PC-9 (cell line): Measurements from ENCODE around the gene PER1. TPM values are rescaled to one million over a fixed set of nuclear protein-coding genes. Genes with fewer than 3 reads are reported as not detected.

Source experiments
- BruUV-seq: library from RNA; stranded (reverse); fragments of 400-500 nt; replicated peaks from 2 replicates; lab custom pipeline; 2021; lab: Mats Ljungman, UMichigan
- CTCF ChIA-PET: fragments of 300-600 bp; sonication (Branson Sonifier 250); formaldehyde crosslinking; loops from one replicate; lab custom pipeline; 2022; ENCODE audit warnings: antibody characterized with exemption; lab: Charles Lee
- POLR2A ChIA-PET: fragments of 300-600 bp; sonication (Branson Sonifier 250); formaldehyde crosslinking; loops from one replicate; lab custom pipeline; 2022; ENCODE audit warnings: antibody characterized with exemption; ENCODE audit not compliant: unreplicated experiment; lab: Charles Lee
- DNase-seq, 2 experiments: peaks; one replicate each; pipeline versions ENCODE4 v3.0.0 to v3.0.0-alpha.2; 2015 to 2022; ENCODE audit warnings: mixed read lengths in 1 of 2
- H2AFZ ChIP-seq: fragments of 200-600 bp; sonication (generic); 2 replicates; pipeline ENCODE4 v1.8.1; 2017; ENCODE audit warnings: antibody characterized with exemption
- H3F3A ChIP-seq: fragments of 200-600 bp; sonication (generic); 2 replicates; pipeline ENCODE4 v1.8.1; 2017; ENCODE audit warnings: antibody characterized with exemption, mild to moderate bottlenecking, low read depth; ENCODE audit not compliant: insufficient read depth
- H3K27ac ChIP-seq: fragments of 200-600 bp; sonication (generic); 2 replicates; pipeline ENCODE4 v1.6.1; 2016; ENCODE audit warnings: mixed run types
- H3K27me3 ChIP-seq: fragments of 200-600 bp; sonication (generic); 2 replicates; pipeline ENCODE4 v1.6.1; 2016; ENCODE audit warnings: low read depth, mixed run types; ENCODE audit not compliant: insufficient read depth
- H3K36me3 ChIP-seq: fragments of 200-600 bp; sonication (generic); 2 replicates; pipeline ENCODE4 v1.6.1; 2016; ENCODE audit warnings: low read depth, mixed run types
- H3K4me1 ChIP-seq: fragments of 200-600 bp; sonication (generic); replicated peaks from 2 replicates; pipeline ENCODE4 v1.6.1; 2016; ENCODE audit warnings: mixed run types; ENCODE audit not compliant: insufficient read depth
- H3K4me2 ChIP-seq: fragments of 200-600 bp; sonication (generic); 2 replicates; pipeline ENCODE4 v1.6.1; 2017; ENCODE audit warnings: mixed run types
- H3K4me3 ChIP-seq: fragments of 200-600 bp; sonication (generic); 2 replicates; pipeline ENCODE4 v1.6.1; 2016; ENCODE audit warnings: mixed run types
- H3K79me2 ChIP-seq: fragments of 200-600 bp; sonication (generic); 2 replicates; pipeline ENCODE4 v1.6.1; 2017; ENCODE audit warnings: low read depth, mixed run types
- H3K9me2 ChIP-seq: fragments of 200-600 bp; sonication (generic); 2 replicates; pipeline ENCODE4 v1.8.1; 2017; ENCODE audit warnings: mild to moderate bottlenecking; ENCODE audit not compliant: insufficient read depth
- H3K9me3 ChIP-seq: fragments of 200-600 bp; sonication (generic); 2 replicates; pipeline ENCODE4 v1.8.1; 2016; ENCODE audit warnings: low read depth; ENCODE audit not compliant: insufficient read depth
- H4K20me1 ChIP-seq: fragments of 200-600 bp; sonication (generic); 2 replicates; pipeline ENCODE4 v1.8.1; 2017; ENCODE audit not compliant: insufficient read depth
- CTCF ChIP-seq: fragments of 200-600 bp; sonication (generic); conservative IDR thresholded peaks from 2 replicates; pipeline ENCODE4 v1.6.1; 2017; ENCODE audit warnings: mixed run types, antibody characterized with exemption, mild to moderate bottlenecking, moderate library complexity
- EZH2 ChIP-seq: fragments of 200-600 bp; sonication (generic); IDR thresholded peaks from 2 replicates; pipeline ENCODE4 v1.8.0; 2017; ENCODE audit warnings: antibody characterized with exemption, low read depth
- intact Hi-C: fragments of 100-400 bp; cut with micrococcal nuclease; formaldehyde crosslinking; loops from one replicate; pipeline ENCODE4 v1.10.0; 2022; ENCODE audit not compliant: unreplicated experiment
- total RNA-seq: library from RNA; stranded (reverse); gene quantifications from 2 replicates; pipeline ENCODE4 v1.2.3, GENCODE V29; 2021

The PER1 gene
- total RNA-seq, 1 experiment from 2014 or later: 60.2 TPM

GRCh38 chr17:8123695-8124349 lies 28.4 kb downstream of the PER1 start, which contains the start of gene HES7:
Gene HES7 (minus strand): TSS chr17:8124106. CDS start chr17:8124084, 22 bp downstream.
- Histone ChIP-seq H3K9me2 (no peaks in the 10 kb centered on the region), H4K20me1 (peaks cover 5% of the 10 kb centered on the region; the same call in 1 of the 2 replicates), H3K4me1 (peaks cover 16% of the 10 kb centered on the region; the same call in 1 of the 2 replicates), H3K79me2 (no peaks in the 10 kb centered on the region), H3K27ac (no peak within 1 kb of the TSS), H3K4me3 (peak within 1 kb of the TSS; percentile 81), H3K9me3 (no peaks in the 10 kb centered on the region), H3K36me3 (no peaks in the 10 kb centered on the region), H3F3A (peaks cover 30% of the 10 kb centered on the region), H3K4me2 (peak within 1 kb of the TSS; percentile 95), H3K27me3 (no peaks in the 10 kb centered on the region), H2AFZ (peak within 1 kb of the TSS; percentile 86)
- BruUV-seq: no TSS peak
- CTCF ChIA-PET: interaction anchor here (0.5 to 0.6 kb wide), 3 partner anchors 66 to 211 kb away, joined by 3 read pairs; partner anchors contain the start of gene BORCS6
- peak in 1 of 2 experiments; percentile 53 for DNase-seq
- POLR2A ChIA-PET: no interaction called here
- TF ChIP-seq EZH2: no peak
- TF ChIP-seq CTCF: no peak
- intact Hi-C loops: no loop called here

- H3K9me3 ChIP-seq: no peaks in the 10 kb centered on the region
- H3K4me2 ChIP-seq: peak overlapping the region; percentile 95
- no peaks in the 10 kb centered on the region for H3K79me2 ChIP-seq
- intact Hi-C loops: loop anchor here (1.0 kb wide), 1 partner anchor 35 kb away; no protein-coding TSS in a partner anchor
- no peaks in the 10 kb centered on the region for H3K9me2 ChIP-seq
- no peaks in the 10 kb centered on the region for H3K36me3 ChIP-seq
- DNase-seq: peak in 1 of 2 experiments; percentile 22
- H3K4me1 ChIP-seq: peaks cover 16% of the 10 kb centered on the region; the same call in 1 of the 2 replicates
- peak overlapping the region; percentile 81 for H3K4me3 ChIP-seq
- CTCF ChIA-PET: interaction anchor here (0.5 to 0.6 kb wide), 2 partner anchors 155 to 210 kb away, joined by 3 read pairs; no protein-coding TSS in a partner anchor
- no peak overlapping the region for H3K27ac ChIP-seq
- BruUV-seq: no TSS peak
- H4K20me1 ChIP-seq: peaks cover 5% of the 10 kb centered on the region; the same call in 1 of the 2 replicates
- H3K27me3 ChIP-seq: no peaks in the 10 kb centered on the region
- POLR2A ChIA-PET: no interaction called here
- peaks cover 35% of the 10 kb centered on the region for H3F3A ChIP-seq
- TF ChIP-seq EZH2: no peak
- TF ChIP-seq CTCF: no peak
- H2AFZ ChIP-seq: peak overlapping the region; percentile 86
These were observed 29.1 kb downstream of the PER1 start for GRCh38 chr17:8122924-8123694.

- Histone ChIP-seq H2AFZ (peak overlapping the region; percentile 86), H3K4me1 (peaks cover 19% of the 10 kb centered on the region), H3K9me3 (no peaks in the 10 kb centered on the region), H3K27ac (no peak overlapping the region), H3K79me2 (no peaks in the 10 kb centered on the region), H3K4me3 (peak overlapping the region; percentile 81), H3K27me3 (no peaks in the 10 kb centered on the region), H4K20me1 (peaks cover 5% of the 10 kb centered on the region; the same call in 1 of the 2 replicates), H3K4me2 (peak overlapping the region; percentile 95), H3F3A (peaks cover 39% of the 10 kb centered on the region), H3K36me3 (no peaks in the 10 kb centered on the region), H3K9me2 (no peaks in the 10 kb centered on the region)
- TF ChIP-seq CTCF: no peak
- TF ChIP-seq EZH2: no peak
- no TSS peak for BruUV-seq
- CTCF ChIA-PET: interaction anchor here (0.6 to 0.7 kb wide), 2 partner anchors 49 to 287 kb away, joined by 3 read pairs; no protein-coding TSS in a partner anchor
- intact Hi-C loops: loop anchor here (1.0 kb wide), 1 partner anchor 36 kb away; no protein-coding TSS in a partner anchor
- POLR2A ChIA-PET: interaction anchor here (0.7 to 0.9 kb wide), 2 partner anchors 29 to 51 kb away, joined by 4 to 11 read pairs; no protein-coding TSS in a partner anchor
- DNase-seq: no peak
These were observed 29.7 kb downstream of the PER1 start for GRCh38 chr17:8122422-8122923.
